Fibroblast of peridontal ligament (primary cell): Measurements from ENCODE around the gene HIPK2.
A peak's percentile ranks its signal among the peaks of the same experiment; 100 is the strongest.

Experiments used
- DNase-seq: peaks from one replicate; pipeline ENCODE4 v3.0.0-alpha.2; 2010; ENCODE audit errors: extremely low read depth

Gene HIPK2

DNA sequence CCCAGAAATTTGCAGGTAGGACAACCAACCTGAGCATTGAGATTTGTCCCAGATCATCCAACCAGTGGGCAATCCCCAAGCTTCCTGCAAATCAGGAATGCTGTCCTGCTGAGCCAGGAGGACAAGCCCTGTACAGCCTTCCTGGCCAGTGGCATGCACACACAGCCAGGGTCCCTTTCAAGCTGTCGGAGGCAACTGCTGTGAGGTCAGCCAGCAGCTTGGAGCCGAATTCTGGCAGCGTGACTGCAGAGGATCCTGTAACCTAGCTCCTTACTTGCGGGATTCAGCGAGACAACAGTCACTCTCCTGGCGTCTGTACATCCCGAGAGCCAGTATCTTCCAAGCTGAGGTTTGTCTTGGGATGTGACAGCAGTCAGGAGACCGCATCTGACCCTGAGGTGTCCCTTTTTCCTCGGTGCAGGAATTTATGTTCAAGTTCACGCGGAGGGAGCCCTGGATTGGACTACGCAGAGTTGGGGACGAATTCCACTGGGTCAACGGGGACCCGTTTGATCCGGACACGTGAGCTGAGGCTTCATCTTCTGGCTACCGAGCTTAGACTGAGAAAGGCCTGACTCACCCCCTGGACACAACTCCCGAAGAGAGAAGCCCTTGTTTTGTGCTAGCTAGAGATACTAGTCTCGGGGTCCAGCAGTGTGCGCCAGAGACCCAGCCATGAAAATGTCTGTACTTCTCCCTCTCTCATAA lies 236.0 kb downstream of the HIPK2 start:
- no peak for DNase-seq

DNA sequence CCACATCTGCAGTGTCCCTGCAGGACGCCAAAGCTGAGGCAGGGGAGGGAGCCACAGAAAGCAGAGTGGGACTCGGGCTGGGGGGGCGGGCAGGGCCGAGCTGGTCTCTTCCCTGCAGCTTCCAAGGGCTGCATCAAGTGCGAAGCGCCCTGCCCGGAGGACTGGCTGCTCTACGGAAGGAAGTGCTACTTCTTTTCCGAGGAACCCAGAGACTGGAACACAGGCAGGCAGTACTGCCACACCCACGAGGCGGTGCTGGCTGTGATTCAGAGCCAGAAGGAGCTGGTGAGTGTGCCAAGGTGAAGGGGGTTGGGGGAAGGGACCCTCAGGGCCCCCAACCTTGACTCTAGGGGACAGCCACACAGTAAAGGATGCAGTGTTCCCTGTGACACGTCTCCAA lies 237.6 kb downstream of the HIPK2 start:
- no peak for DNase-seq

DNA sequence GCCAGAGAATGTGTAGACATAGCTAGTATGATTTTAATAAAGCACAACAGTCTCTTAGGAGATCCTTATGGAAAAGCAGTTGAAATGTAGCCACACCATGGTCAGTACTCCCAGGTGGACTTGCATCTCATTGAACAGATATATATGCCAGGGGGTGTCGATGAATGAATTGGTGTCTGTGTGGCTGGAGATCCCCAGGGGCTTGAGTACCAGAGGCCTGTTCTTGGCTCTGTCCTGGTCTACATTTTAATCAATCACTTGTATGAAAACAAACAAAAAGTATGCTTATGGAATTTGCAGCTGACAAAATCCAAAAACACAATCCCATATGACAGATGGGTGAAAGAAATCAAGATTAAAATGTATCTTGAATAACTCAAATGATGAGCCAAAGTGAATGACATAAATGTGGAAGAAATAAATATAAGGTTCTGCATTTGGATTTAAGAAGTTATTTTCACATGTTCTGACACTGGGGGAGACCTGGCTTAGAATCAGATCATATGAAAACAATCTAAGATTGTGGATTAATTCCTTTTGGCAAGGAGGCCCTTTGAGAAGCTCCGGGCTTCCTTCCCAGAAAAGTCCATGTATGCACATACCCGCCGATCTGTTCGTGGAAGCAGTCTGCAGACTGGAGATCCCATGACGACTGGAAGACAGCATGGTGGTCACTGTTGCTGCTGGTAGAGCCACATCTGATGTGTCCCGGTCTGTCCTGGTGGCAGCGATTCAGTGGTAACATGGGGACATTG lies 238.7 kb downstream of the HIPK2 start:
- peak; percentile 42 for DNase-seq

DNA sequence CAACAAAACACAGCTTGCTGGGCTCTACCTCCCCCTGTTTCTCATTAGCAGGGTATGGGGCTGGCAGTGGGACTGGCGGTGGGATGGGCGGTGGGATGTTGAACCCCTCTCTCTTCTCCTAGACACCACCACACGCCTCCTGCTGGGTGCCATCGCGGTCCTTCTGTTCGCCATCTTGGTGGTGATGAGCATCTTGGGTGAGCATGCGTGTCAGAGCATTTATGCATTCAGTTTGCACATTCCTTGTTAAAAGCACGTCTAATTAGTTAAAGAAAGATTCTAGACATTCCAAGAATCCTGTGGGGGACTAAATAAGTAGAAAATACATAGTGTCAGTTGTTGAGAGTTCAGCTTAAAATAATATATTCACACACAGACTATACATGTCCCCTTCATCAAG lies 241.6 kb downstream of the HIPK2 start:
- no peak for DNase-seq

DNA sequence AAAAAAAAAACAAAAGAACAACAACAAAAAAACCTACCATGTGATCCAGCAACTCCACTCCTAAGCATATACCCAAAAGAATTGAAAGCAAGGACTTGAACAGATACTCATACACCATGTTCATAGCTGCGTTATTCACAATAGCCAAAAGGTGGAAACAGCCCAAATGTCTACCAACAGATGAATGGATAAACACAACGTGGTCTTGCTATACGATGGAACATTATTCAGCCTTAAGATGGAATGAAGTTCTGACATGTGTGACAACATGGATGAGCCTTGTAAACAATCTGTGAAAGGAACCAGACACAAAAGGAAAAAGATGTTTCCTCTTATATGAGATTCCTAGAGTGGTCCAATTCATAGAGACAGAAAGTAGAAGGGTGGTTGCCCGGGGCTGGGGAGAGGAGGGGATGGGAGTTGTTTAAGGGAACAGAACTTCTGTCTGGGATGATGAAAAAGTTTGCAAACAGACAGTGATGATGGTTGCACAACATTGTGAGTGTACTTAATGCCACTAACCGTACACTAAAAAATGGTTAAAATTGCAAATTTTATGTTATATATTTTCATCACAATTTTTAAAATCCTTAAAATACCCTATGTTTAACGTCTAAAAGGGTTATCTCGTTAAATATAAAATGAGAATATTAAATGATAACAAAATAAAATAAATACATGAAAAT lies 242.7 kb downstream of the HIPK2 start:
- DNase-seq: no peak

GRCh38 chr7:139534096-139534495 lies 243.7 kb downstream of the HIPK2 start:
- DNase-seq: no peak

DNA sequence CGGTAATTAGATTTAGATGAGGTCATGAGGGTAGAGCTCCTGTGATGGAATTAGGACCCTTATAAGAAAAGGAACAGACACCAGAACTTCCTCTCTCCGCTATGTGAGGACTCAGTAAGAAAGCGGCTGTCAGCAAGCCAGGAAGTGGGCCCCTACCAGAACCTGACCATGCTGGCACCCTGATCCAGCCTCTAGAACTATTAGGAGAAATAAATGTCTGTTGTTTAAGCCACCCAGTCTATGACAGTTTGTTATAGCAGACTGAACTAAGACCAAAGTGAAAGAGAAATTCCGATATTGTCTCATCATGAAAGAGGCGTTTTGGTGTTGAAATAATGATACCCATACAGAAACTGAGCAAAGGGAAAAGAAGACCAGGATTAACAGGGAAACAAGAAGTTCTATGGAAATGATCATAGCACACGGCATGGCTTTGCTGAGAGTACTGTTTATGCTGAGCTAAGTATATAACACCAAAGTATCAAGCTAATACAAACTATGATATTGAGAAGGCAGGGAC lies 245.1 kb downstream of the HIPK2 start:
- DNase-seq: no peak

GRCh38 chr7:139531094-139531493 lies 246.7 kb downstream of the HIPK2 start:
- no peak for DNase-seq

DNA sequence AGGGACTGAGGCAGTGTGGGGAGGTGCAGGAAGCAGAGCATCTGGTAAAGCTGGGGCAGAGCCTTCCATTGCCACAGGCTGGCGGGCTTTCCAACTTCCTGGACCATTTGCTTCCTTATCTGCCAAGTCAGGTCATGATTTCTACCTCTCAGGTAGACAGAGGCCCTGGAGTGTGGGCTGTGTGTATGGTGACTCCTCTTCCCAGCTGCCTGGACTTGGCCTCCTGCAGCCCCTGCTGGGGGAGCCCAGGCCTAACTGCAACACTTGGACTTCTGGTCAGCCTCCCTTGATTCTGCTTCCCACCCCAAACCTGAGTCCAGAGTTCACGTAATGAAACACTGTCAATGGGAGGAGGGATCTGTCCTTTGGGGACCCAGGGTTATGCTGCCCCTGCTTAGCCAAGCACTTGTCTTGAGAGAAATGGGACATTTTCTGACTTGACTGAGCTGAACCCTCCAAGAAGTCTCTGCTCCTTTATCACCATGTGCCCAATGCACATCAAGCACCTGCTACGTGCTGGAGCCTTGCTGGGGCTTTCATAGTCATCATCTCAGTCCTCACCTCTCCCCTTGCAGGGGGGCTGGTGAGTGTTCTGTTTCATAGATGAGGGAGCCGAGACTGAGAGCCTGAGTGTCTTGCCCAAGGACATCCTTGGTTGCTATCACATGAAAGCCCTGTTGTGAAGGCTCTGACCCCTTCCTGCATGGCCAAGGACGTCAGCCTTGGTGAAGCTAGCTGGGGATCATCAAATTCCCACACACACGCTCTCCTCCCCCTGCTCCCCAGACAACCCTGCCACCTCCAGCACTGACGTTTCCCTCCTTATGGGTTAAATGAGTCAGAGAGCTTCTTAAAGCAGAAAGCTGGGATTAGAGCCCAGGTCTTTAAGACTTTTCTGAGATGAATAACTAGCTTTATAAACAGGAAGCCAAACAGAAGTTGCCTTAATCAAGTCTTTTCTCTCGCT lies 250.9 kb downstream of the HIPK2 start:
- peak; percentile 92 for DNase-seq

DNA sequence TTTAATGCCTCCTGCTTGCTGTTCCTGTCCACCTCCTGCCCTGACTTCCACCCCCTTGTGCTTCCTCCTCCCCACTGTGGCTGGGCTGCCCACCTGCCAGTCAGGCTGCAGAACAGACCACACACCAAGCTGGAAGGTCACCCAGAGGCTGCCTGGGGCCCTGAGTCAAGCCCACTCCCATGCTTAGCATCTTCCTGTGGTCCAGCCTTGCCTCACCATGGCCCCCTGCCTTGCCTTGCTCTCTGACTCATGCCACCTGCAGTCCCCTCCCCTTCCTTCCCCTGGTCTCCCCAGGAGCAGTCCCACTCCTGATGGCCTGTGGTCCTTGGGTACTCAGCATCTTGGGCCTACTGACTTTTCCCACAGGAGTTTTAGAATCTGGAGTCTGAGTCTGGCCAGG lies 252.0 kb downstream of the HIPK2 start:
- DNase-seq: no peak

DNA sequence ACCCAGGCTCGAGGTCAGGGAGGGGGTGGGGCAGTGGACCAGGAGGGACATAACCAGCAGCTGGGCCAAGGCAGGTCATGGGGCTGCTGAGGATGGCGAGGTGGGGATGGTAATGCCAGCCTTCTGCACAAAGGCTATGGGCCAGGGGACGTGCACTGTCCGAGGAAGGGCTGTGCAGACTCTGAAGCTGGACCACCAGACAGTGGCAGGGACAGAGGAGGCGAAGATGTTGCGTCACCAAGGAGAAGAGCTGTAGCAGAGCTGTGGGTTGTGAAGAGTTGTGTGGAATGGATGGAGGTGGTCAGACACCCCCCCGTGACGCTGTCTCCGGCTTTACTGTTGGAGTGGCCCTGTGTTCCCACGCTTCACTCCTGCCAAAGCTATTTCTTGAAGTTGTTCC lies 252.6 kb downstream of the HIPK2 start:
- no peak for DNase-seq

DNA sequence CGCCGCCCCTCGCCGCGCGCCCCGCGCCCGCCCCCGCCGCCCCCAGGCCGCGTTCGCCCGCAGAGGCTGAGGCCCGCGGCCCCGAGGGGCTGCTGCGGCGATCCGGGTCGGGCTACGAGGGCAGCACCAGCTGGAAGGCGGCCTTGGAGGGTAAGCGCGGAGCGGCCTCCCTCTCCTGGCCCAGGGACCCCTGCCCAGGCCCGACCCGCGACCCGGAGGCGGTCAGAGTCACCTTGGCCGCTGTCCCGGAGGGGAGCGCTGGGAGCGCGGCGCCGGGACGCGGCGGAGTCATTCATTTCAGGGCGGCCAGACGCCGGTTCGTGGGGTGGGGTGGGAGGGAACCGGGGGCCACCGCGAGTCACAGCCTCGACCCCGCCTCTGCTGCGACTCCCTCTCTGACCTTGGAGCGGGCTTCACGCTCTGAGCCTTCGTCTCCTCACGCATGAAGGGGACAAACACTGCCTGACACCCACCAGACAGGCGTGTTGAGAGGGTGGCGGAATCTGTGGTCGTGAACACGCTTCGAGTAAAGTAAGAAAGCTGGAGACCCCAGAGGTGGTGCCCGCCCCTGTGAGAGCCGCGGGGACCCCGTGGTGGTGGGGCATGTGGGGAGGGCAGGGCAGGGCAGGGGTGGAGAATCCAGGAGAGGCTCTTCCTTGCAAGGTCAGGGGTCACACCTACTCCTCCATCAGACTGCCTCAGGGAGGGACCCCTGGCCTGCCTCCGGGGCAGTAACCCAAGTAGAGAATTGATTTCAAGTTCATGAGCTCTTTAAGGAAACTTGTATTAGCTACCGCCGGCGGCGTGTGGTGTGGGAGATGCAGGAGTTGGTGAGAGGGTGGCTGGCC lies 253.6 kb downstream of the HIPK2 start:
- DNase-seq: no peak

DNA sequence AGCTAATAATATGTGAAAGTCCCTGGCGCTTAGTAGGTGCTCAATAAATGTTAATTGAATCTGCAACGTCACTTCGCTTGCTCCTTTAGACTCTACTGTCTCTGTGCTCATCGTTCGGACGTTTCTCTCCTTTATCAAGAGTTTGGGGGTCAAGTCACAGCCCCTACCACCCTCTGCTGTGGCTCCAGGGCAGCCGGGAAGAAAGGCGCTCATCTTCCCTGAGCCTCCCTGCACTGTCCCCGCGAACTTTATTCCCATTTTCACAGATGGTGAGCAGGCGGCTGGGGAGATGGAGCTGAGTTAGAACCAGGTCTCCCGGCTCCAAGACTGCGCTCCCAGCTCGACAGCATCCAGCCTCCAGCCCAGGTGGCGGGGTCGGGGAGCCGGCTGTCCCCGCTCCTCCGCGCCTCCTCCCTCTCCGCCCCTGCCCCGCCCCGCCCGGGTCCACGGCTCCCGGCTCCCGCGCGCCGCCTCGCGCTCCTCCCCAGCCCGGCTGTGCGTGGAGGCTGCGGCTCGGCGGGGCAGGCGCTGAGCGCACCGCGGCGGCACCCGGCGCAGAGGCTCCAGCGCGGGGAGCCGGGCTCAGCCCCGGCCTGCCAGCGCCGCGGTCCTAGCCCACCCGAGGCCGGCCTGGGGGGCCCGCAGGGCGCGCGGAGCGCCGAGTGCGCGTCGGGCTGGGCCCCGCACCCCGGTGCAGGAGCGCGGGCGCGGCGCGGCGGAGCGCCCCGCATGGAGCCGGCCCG lies 254.4 kb downstream of the HIPK2 start, which contains the start of gene CLEC2L:
Gene CLEC2L, plus strand, starts transcription at position 487 of the 743 bp plus-strand sequence. Its CDS starts 243 bp downstream, at position 730.
- no peak for DNase-seq

DNA sequence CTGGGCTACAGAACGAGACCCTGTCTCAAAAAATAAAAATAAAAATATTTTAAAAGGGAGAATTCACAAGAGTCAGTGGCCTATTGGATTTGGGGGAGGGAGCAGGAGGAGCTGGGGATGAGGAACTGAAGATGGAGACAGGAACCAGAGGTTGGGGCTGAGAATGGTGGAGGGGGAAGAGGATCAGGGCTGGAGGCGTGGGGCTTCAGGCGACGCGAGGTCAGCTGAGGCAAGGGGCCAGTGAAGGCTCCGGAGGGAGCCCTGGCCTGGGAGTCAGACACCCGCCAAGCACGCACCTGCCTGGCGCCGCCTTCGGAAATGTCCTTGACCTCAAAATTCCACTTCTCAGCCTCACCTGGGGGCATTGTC lies 255.0 kb downstream of the HIPK2 start:
- DNase-seq: no peak

GRCh38 chr7:139521439-139521838 lies 256.4 kb downstream of the HIPK2 start:
- DNase-seq: no peak

DNA sequence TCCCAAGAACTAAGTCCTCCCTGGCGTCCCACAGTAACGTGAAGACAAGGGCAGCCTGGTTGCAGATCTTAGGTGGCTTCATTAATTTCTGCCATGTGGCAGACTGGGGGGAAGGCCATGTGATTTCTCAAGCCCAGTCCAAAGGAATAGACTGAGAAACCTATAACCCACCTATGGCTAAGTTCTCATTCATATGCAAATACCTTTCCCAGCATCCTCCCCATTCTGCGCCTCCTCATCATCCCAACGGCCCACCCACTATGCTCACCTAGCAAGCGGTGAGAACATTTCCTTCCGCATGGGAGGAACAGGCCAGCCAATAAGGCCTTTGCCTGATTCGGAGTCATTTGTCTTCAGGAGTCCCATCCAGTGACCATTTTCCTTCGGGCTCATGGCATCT lies 262.5 kb downstream of the HIPK2 start:
- no peak for DNase-seq
